GM19099 (cell line): ENCODE measurements around the gene RMC1.

Experiments used
- POLR2A ChIP-seq: IDR thresholded peaks from 3 replicates; pipeline ENCODE4 v1.6.1; 2011; ENCODE audit warnings: low read depth; ENCODE audit not compliant: insufficient read length; ENCODE audit errors: extremely low read depth

Gene RMC1

GRCh38 chr18:23503038-23503962, at the start of gene RMC1:
Gene RMC1 (plus strand): TSS chr18:23503511. CDS start chr18:23503619, 108 bp downstream.
- peak; percentile 94 for TF ChIP-seq POLR2A

DNA sequence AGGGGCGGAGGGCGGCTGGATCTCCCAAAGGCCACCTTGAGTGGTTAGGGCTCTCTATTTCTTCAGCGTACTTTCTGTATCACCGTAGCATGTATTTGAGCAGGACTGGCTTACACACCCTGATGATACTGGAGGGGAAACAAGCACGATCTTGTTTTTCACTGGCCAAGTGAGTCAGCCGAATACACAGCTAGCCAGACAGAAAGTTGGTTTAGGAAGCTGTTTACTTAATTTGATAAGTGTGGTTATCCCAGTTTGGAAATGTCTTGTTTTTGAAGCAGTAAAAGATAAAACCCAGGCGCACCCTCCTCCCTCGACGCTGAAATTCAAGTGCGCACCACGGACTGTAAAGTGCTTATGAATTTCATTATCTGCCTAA, 49.6 kb upstream of the RMC1 start:
- TF ChIP-seq POLR2A, result no peak

DNA sequence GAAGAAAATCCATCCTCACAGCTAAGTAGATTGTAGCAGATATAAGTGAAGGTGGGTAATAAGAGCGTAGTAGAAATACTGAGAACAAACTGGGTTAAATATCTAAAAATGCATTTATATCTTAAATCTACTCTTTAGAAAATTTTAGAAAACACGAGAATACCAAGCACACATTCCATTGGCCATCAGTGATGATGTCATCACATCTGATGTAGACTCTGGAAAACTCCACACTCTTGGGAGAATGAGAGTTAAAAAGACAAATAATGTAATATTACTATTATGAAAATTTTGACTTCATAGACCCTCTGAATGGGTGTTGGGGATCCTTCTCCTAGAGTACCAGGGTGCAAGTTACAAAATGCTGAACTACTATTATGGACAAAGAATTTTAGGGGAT, 46.5 kb upstream of the RMC1 start:
- no peak for TF ChIP-seq POLR2A

DNA sequence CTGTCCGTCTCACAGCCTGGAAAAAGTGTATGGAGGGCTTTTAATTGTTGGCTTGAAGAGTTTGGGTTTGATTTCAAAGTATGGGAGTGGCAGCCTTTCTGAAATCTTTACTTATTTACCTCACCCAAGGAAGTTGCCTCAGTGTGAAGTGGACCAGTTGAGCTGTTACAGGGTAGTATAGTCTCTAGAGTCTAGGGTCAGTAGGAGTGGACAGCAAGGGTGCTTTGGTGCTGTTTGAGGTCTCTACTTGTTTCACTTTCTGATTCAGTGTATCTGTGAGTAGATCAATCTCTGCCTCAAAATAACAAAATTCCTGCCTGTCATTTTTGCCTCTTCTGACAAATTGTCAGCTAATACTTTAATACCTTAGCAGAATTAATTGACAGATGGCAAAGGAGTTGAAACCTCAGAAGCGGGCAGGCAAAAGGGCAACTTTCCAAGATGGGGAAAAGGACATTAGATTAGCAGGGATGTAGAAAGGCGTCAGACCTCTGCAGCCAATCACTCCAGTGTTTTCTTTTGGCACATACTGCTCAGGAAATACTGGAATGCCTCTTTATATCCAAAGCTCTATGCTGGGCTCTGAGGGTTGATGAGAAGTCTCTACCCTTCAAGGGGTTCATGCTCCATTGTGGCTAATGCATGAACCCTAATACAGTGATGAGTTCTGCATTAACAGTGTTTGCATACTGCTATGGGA, 44.3 kb upstream of the RMC1 start:
- no peak for TF ChIP-seq POLR2A

GRCh38 chr18:23459530-23459921, 43.8 kb upstream of the RMC1 start:
- no peak for TF ChIP-seq POLR2A

DNA sequence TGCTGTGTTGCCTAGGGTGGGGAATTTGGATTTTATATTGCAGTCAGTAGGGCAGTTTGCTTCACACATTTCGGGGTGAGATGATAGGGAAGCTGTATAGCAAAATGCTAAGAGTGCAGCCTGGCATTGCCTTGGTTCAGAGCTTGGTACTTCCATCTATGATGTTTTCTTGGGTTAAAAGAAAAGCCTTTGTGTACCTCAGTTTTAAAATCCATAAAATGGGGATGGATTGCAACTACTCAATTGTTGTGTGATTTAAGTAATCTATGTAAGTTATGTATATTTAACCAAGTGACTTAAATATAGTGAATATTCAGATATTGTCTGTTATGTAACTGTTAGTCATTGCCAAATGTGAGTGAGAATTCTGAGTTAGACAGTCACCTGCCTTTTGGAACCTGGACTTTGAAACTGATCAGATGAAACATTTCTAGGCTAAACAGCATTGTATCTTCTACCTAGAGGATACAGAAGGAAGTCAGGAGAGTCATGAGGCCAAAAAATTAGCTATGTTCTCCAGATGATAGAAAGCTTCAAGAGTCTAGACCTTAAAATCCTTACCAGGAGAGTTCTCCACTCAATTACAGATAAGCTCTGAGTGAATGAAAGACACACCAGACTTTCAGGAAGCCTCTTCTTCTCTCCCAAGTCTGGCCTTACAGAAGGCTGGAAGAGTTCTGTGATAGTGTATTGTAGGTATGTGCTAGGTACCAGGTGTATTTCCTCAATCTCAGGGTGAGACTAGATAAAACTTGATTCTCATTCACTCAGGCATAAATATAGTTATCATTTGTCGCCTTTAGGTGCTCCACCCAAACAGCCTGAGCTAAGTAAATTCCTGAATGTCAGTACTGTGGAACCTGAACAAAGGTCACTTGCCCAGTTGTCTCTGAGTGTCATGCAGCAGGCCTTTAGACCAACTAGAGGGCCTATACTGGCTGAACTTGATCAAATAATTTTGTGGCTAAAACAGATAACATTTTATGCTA, 42.7 kb upstream of the RMC1 start:
- no peak for TF ChIP-seq POLR2A

GRCh38 chr18:23462876-23463275, 40.4 kb upstream of the RMC1 start:
- TF ChIP-seq POLR2A, result no peak

GRCh38 chr18:23468753-23469459, 34.4 kb upstream of the RMC1 start:
- no peak for TF ChIP-seq POLR2A

GRCh38 chr18:23470620-23471387, 32.5 kb upstream of the RMC1 start:
- TF ChIP-seq POLR2A, result no peak

DNA sequence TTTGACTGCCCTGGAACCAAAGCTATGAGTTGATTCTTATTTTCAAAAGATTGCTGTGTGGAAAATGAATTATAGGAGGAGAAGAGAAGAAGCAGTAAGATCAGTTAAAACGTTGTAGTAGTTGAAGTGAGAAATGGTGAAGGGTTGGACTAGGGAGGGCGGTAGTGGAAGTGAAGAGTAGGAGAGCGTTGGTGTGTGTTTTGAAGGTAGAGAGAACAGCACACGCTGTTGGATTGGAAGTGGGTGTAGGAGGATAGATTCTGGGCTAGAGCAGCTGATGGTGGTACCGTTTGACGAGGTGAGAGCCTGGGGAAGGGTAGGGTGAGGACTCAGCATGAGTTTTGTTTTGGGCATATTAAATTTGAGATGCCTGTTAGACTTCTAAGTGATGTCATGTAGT, 31.8 kb upstream of the RMC1 start:
- no peak for TF ChIP-seq POLR2A

GRCh38 chr18:23479829-23480505, 23.3 kb upstream of the RMC1 start:
- TF ChIP-seq POLR2A, result no peak

DNA sequence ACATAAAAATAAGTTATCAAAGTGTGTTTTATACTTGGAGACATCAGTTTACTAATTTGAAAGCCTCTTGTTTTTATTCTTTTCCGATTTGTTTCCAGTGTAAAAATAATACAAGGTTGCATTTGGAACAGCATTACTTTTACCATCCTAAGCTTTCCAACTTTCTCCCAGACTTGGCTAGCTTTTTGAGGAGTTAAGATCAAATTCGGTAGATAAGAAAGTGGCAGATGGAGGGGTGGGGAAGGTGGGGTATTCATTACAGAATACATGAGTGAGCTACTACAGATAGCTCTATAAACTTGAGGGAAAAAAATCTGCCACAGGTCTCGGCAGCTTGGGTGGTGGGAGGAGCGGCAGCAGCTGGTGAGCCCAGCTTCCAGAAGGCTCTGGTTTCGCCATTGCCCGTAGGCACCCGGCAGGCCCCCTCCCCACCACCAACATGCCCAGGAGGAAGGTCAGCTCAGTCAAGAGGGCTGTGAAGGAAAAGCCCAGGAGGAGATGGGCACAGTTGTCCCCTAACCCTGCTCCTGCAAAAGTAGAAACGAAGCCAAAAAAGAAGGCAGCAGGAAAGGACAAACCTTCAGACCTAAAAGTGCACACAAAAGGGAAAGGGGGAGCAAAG, 18.6 kb upstream of the RMC1 start:
- TF ChIP-seq POLR2A, result no peak

DNA sequence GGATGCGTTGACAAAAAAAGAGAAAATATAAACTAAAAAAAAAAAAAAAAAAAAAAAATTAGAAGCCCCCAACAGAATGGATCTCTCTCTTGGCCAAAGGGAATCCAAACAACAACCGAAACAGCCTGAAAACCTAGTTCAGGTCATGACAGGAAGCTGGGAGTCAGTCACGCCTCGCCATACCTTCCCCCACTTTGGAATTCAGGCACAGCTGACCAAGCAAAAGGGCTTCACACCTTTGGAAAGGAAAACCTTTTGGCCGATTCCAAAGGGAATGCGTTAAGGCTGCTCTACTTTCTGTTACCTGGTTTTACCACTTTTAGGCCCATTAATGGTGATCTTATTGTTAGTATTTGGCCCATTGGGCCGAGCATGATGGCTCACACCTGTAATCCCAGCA, 17.9 kb upstream of the RMC1 start:
- TF ChIP-seq POLR2A, result no peak
